GM18873 (cell line): ENCODE measurements around the gene MSRB1.
"Not testable (repeated sequence)": the region's sequence is repeated elsewhere in the genome, so short reads cannot be mapped to it uniquely, and the experiment has no call there.

Experiments used
- ATAC-seq: cut with Tn5 transposase; IDR thresholded peaks from one replicate; pipeline ENCODE4 v1.9.1; 2021; ENCODE audit warnings: mild to moderate bottlenecking, moderate library complexity, moderate number of reproducible peaks; ENCODE audit not compliant: unreplicated experiment, low FRiP score

MSRB1 gene

DNA sequence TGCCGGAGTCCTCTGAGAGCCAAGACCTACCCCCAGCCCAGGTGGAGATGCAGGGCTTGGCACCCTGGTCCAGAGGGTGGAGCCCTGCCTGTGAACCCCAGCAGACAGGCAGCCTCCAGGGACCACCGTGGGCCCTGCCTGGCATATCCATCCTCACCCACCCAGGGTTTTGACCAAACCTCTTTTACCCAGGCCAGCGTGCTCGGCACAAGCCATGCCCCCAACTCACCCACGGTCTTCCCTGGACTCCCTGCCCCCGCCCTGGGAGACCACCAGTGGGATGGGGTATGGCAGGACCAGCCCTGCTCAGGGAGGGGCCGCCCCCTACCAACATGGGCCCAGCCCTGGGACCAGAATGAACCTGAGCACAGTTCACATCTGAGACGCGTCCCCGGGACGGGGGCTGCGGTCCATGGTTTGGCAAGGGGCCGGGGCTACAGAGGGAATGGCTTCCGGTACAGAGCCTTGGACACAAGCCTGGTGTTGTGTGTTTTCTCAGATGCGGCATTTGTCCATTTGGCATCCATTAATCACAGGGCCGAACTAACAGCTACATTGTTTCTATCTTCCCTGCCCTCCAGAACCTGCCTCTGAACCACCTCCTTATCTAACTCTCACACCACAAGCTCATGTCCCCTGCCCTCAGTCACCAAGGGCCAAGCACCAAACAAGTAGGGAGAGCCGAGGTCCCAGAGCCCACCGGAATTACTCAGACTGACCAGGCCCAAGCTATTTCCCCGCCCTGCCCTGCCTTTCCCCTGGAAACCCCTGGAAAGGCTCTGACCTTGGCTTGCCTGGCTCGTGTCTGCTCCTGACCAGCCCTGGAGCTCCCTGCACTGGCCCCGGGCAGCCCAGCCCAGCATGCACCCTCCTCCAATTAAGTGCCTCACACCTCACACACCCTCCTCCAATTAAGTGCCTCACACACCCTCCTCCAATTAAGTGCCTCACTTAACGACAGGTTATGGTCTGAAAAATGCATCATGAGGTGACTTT, 38.9 kb downstream of the MSRB1 start:
- ATAC-seq, result no peak

DNA sequence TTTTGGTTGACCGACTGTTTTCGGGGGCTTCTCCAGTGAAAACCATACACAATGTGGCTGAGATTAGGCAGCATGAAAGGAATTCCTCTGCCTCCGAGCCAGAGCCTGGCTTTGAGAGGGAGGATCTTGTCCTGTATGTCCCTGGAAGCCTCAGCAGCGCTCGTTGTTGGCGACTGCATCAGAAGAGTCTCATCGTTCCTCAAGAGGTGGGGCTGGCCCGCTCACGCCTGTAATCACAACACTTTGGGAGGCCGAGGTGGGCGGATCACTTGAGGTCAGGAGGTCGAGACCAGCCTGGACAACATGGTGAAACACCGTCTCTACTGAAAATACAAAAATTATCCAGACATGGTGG, 39.8 kb downstream of the MSRB1 start:
- ATAC-seq, result no peak

DNA sequence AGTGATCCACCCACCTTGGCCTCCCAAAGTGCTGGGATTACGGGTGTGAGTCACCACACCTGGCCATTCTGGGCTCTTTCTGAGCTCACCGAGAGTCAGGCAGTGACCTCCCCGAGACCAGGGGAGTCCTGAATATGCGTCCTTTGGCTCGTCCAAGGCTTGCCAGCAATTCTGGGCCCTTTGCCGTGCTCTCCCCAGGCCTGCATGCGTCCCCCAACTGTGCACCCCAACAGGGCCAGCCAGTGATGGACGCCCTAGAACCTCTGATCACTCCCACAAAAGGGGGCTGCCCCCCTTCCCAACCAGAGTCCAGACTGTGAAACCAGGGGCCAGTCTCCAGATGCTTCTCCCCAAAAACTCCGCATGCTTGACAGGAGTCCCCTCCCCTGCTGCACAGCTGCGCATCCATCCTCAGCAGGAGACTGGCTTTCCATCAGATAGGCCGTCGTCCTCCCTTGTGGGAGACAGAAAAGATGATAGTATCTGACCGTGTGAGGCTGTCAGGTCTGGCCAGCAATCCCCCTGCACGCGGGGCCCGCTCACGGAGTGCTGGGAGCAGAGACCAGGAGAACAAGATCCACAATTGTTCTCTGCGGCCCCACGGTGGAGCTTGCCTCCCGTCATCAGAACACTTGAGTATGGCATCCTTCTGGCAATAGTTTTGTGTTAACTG, 40.3 kb downstream of the MSRB1 start:
- no peak for ATAC-seq

- ATAC-seq, result no peak
These were observed 42.6 kb downstream of the MSRB1 start for GRCh38 chr16:1900452-1900774.

DNA sequence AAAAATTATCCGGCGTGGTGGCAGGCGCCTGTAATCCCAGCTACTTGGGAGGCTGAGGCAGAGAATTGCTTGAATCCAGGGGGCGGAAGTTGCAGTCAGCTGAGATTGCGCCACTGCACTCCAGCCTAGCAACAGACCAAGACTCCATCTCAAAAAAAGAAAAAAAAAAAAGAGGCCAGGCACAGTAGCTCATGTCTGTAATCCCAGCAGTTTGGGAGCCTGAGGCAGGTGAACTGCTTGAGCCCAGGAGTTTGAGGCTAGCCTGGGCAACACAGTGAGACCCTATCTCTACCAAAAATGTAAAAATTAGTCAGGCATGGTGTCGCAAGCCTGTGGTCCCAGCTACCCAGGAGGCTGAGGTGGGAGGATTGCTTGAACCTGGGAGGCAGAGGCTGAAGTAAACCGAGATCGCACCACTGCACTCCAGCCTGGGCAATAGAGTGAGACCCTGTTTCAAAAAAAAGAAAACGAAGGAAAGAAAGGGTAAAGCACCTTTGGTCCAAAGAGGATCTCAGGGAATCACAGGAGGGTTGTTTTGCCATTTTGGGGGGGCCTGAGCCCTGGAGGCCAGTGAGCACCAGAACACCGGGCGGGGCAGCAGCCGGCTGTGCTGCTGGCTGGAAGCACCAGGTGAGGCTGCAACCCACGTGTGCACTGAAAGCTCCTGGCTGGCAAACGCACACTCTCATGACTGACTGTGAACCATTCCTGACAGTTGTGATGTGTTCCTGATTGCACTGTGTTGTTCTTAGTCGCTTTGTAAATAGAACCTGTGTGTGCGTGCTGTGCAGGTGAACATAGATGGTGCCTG, 43.2 kb downstream of the MSRB1 start:
- no peak for ATAC-seq

- ATAC-seq, result not testable (repeated sequence)
These were observed 45.3 kb downstream of the MSRB1 start for GRCh38 chr16:1897692-1898091.

DNA sequence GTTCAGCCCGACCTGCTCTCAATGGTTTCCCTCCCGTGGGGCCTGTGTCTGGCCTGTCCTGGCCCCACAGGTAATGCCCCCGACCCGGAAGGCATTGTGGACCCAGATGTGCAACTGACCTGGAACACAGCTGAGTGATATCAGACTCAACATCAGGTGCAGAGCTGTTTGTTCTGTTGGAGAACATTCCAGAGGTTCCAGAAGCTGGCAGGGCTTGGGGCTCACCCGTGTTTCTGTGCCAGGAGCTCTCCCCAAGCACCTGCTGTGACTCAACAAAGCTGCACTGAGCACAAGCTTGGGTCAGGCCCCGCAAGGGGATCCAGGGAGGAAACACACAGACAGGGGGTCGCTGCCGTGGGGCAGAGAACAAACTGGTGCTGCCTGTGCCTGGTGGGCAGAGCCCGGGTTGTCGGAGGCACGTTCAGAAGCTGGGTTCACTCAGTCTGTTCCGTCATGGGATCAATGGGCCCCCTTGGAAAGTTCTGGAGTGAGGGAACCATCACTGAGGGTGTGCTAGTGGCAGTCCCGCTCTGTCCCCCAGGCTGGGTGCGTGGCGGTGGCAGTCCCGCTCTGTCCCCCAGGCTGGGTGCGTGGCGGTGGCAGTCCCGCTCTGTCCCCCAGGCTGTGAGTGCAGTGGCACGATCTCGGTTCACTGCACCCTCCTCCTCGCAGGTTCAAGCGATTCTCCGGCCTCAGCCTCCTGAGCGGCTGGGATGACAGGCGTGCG, 46.9 kb downstream of the MSRB1 start:
- ATAC-seq, result no peak

DNA sequence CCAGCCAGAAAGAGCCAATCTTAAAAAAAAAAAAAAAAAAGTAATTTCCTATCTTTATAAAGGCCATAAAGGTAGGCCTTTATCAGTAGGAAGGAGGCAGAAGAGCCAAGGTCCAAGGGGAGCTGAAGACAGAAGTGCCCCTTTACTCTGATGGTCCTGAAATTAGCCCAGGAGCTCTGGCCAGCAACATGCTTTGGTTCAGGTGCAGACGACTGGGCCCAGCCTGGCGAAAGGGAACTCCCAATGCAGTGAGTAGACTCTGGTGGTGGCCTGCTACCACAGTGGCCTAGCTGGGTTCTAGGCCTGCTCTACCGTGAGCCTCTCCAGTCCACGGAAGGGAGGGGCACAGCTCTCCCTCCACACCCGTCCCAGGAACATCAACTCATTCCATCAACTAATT, 47.9 kb downstream of the MSRB1 start:
- ATAC-seq, result no peak

- no peak for ATAC-seq
These were observed 52.3 kb downstream of the MSRB1 start for GRCh38 chr16:1890708-1891050.

- ATAC-seq, result no peak
These were observed 52.8 kb downstream of the MSRB1 start for GRCh38 chr16:1890024-1890707.
